Measurements from ENCODE around the gene RGS1.

Gene RGS1

DNA sequence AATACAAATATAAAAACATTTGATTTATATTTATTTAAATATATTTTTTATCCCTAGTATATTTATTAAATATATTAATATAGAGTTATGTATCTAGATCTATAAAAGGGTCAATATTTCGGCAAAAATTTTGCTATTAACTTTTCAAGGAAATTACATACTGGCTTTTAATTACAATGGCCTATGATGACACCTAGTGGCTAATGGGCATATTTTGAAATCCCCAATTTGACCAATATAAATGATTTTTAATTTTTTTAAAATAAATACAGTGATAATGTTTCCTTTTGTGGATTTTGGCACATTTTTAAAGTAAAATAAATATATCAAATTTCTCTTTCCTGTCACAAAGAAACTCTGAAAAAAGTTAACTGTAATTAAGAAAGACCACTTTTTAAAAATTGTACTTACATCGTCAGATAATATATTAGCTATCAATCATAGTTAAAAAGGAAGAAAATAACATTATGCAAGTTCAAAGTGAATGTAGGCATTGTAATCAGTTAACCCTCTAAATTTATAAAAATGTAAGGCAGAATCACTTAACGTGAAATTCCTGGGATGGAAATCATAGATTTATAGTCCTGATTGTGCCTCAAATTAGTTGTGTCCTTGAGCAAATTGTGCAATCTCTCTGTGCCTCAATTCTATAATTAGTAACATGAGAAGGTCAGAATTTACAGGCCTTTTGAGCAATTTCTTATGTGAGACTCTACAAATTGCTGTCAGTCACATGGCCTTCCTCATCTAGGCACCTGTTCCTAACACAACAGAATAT is 34.7 kb downstream of the RGS1 start:
- DNase-seq (ENCODE audit: low spot score in 2 of 2) = no peak
- Mint-ChIP-seq H3K27ac (no peak overlapping the region), H3K4me3 (no peak overlapping the region), H3K36me3 (no peaks in the 10 kb centered on the region), H3K9me3 (no peaks in the 10 kb centered on the region), H3K4me1 (peaks cover 16% of the 10 kb centered on the region)
- no peak for ATAC-seq

DNA sequence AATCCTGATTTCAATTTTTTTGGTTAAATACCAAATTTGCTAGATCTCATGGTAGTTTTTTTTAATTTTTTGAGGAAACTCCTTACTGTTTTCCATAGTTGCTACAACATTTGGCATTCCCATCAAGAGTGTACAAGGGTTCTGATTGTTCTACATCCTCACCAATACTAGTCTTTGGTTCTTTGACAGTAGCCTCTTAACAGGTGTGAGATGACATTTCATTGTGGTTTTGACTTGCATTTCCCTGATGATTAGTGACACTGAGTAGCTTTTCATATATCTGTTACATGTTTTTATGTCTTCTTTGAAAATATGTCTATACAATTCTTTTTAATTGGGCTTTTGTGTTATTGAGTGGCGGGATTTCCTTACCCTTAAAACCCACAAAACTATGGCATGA is 39.5 kb downstream of the RGS1 start:
- Mint-ChIP-seq H3K27ac (no peak overlapping the region), H3K4me1 (no peaks in the 10 kb centered on the region), H3K4me3 (no peak overlapping the region), H3K9me3 (no peaks in the 10 kb centered on the region), H3K36me3 (no peaks in the 10 kb centered on the region)
- DNase-seq (ENCODE audit: low spot score in 2 of 2) (no peak), ATAC-seq (no peak)

DNA sequence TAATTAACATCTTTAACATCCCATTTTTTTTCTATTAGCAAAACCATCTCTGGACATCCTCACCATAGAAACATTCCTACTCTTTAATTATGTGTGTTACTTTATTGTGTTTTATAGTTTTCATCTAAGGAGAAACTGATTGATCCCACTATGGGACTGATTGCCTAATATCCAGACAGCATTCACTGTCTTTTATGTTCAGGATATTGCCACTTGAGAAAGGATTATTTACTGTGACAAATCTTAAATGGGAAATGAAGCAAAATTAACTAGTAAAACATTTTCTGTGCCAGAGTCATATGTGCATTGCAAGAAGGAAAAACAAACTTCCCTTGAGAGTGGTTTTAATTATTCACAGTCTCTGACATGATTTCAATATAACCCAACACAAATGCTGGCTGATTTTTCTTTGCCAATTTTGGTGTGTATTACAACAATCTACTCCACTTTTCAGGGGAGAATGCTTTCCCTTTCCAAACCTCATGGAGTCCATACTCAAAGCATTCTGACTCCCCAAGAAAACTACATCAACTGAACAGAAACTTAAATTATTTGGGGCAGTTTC is 44.6 kb downstream of the RGS1 start:
- no peak overlapping the region for H3K27ac Mint-ChIP-seq
- DNase-seq (ENCODE audit: low spot score in 2 of 2) (no peak), ATAC-seq (no peak)
- no peaks in the 10 kb centered on the region for H3K36me3 Mint-ChIP-seq
- H3K9me3 Mint-ChIP-seq = no peaks in the 10 kb centered on the region
- no peaks in the 10 kb centered on the region for H3K4me1 Mint-ChIP-seq
- H3K4me3 Mint-ChIP-seq = no peak overlapping the region

DNA sequence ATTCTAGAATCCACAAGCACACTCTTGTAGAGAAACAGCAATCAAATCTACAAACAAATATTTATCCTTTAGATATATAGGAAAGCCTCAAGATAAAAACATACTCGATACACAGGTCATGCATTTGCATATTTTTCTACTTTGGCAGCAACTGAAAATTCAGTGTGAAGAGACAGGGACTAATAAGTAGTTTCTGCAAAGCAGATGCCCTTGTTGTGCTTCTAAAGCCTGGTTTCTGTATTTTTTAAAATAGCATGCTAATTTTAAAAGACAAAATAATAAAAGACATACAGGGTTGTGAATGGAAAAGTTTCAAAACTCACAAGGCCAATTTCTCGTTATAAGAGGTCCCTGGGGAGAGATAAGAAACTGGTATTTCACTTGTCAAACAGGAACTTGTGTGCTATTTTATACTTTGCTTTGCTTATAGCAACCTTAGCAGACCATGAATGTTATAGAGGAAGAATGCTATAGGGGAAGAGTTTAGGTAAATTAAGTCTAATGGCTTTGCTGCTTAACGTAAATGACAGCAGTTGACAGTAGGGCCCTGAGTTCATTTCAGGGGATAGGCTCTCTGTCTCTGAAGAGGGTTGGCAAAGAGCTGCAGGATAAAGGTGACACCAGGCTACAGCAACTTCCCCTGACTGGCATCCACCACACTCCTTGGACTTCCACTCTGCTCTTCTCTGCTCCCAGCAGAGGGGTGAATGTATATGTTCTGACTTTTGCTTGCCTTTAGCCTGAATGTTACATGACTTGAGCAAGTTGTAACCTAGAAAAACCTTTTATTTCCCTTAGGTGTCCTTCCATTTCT is 51.0 kb downstream of the RGS1 start:
- Mint-ChIP-seq H3K4me3 (no peak overlapping the region), H3K36me3 (no peaks in the 10 kb centered on the region), H3K4me1 (no peaks in the 10 kb centered on the region), H3K9me3 (no peaks in the 10 kb centered on the region), H3K27ac (no peak overlapping the region)
- DNase-seq (ENCODE audit: low spot score in 2 of 2) (no peak), ATAC-seq (no peak)

DNA sequence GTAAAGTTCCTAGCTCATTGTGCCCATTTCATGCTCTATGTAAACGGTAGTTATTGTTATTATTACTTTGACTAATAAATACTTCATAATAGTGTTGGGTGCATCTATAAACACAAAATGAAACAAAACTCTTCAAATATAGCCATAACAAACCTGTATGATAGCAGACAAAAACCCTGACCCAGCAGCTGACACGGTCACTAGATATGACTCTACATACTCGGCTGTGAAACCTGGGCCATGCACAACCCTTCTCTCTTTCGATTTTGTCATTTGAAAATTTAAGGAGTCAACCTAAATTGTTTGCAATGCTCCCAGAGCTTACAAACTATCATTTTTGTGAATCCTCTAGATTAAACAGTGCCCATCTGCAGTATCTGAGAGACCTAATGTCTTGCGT is 52.3 kb downstream of the RGS1 start:
- no peak for ATAC-seq
- DNase-seq (ENCODE audit: low spot score in 2 of 2) = no peak
- H3K9me3 Mint-ChIP-seq = no peaks in the 10 kb centered on the region
- H3K36me3 Mint-ChIP-seq = no peaks in the 10 kb centered on the region
- no peak overlapping the region for H3K27ac Mint-ChIP-seq
- H3K4me3 Mint-ChIP-seq = no peak overlapping the region
- no peaks in the 10 kb centered on the region for H3K4me1 Mint-ChIP-seq

DNA sequence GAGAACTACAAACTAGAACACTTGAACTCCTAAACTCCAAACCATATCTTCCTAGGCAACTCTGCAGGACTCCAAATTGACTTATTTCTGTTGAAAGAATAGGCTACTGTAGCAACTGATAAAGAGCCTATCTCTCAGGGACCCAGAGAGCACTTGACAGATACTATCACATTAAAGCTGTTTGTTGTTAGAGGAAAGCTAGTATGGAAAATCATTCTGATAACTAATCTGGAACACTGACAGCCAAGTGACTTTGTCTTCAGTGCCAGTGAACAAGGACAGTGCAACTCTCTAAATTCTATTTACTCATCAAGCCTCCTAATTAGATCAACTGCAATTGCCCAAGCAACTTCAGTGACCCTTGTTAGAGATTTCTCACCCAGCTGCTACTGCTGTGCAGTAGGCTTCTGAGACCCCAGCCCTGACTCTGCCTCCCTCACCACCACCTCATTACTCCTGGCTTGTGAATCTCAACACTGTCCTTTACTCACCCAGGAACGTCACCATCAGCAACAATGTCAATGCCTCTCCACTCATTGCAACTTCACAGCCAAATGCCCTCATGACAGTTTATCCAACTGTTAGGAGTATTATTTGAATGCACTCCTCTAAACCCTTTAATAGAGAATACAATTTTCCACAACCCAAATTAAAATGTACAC is 53.0 kb downstream of the RGS1 start:
- H3K36me3 Mint-ChIP-seq = no peaks in the 10 kb centered on the region
- no peaks in the 10 kb centered on the region for H3K9me3 Mint-ChIP-seq
- H3K4me3 Mint-ChIP-seq = no peak overlapping the region
- DNase-seq (ENCODE audit: low spot score in 2 of 2) = no peak
- no peak for ATAC-seq
- H3K27ac Mint-ChIP-seq = no peak overlapping the region
- no peaks in the 10 kb centered on the region for H3K4me1 Mint-ChIP-seq

DNA sequence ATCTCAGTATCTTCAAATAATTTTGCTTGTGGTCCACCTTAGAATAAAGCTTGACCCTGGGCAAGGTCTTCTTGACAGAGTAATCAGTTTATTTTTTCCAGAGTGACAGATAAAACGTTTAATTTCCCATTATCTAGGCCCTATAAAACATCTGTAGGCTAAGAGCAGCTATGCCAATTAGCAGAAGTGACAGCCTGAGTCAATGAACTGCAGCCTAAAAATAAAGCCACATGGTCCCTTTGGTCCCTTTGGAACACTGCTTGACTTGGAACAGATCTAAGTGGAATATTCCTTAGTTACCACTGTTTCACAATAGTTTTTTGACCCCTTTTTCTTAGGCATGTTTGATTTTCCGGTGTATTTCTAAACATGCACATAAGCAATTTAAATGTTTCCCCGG is 54.0 kb downstream of the RGS1 start:
- no peak for ATAC-seq
- Mint-ChIP-seq H3K9me3 (no peaks in the 10 kb centered on the region), H3K4me3 (no peak overlapping the region), H3K27ac (no peak overlapping the region), H3K36me3 (no peaks in the 10 kb centered on the region), H3K4me1 (no peaks in the 10 kb centered on the region)
- DNase-seq (ENCODE audit: low spot score in 2 of 2) = no peak

All from stimulated activated effector memory CD8-positive, alpha-beta T cell treated with anti-CD3 and anti-CD28 coated beads, Interleukin-12 subunit alpha, Interleukin-12 subunit beta, amount 100 ng/mL, for 72 hours (primary cell).